Astrocyte of the cerebellum (primary cell): Measurements from ENCODE around the gene TFAP2E.
A peak's percentile ranks its signal among the peaks of the same experiment; 100 is the strongest.

Source experiments
- DNase-seq: peaks from one replicate; pipeline ENCODE4 v3.0.0-alpha.2; 2011; ENCODE audit warnings: low read depth
- H3K4me3 ChIP-seq: 2 replicates; pipeline ENCODE4 v1.5.1; 2011; ENCODE audit warnings: mild to moderate bottlenecking, low read depth, low read length, moderate library complexity
- in situ Hi-C: cut with HindIII; loops from 2 replicates; pipeline ENCODE4 v1.10.0; 2017; ENCODE audit warnings: low sequenced_read_pairs
- TF ChIP-seq, protein P1 (sequence below): IDR thresholded peaks from 2 replicates; pipeline ENCODE4 v1.5.1; 2012; ENCODE audit warnings: low read length, low read depth, moderate library complexity, mild to moderate bottlenecking; ENCODE audit errors: missing control alignments

TFAP2E gene

DNA sequence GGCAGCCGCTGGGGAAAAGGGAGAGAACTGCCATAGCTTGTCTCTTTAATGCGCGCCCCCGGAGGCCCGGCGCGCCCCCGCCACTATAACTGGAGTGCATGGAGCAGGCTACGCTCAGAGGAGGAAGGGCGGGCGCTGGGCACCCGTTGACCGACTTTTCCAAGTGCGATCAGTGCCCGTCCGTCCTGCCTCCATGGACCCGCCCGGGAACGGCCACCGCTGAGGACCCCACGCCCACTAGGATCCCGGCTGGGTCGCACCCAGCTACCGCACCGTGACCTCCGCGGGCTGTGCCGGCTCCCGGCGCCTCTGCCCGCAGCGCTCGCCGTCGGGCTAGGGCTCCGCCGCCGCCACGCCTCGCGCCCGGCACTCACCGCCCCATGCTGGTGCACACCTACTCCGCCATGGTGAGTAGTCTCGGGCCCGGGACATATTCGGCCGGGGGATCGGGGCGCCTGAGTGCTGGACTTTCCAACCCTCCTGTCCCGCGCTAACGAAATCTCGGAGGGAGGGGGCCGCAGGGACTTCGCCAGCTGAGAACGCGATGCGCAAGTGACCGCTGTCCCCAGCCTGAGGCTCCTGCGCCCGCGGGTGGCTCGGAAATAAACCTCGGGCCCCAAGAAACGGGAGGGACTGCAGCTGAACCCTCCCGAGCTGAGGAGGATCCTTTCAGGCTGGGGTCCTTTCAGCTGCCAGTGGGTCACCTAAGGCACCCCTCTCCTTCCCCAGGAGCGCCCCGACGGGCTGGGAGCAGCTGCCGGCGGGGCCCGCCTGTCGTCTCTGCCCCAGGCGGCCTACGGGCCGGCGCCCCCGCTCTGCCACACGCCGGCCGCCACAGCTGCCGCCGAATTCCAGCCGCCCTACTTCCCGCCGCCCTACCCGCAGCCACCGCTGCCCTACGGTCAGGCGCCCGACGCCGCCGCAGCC, at the start of gene TFAP2E:
TSS of gene TFAP2E (plus strand) at position 117 of the 927 bp plus-strand sequence. CDS start at position 381, 264 bp downstream.
- H3K4me3 ChIP-seq = peak within 1 kb of the TSS; percentile 45
- no peak for DNase-seq
- in situ Hi-C loops = no loop called here
- TF ChIP-seq, protein P1, sequence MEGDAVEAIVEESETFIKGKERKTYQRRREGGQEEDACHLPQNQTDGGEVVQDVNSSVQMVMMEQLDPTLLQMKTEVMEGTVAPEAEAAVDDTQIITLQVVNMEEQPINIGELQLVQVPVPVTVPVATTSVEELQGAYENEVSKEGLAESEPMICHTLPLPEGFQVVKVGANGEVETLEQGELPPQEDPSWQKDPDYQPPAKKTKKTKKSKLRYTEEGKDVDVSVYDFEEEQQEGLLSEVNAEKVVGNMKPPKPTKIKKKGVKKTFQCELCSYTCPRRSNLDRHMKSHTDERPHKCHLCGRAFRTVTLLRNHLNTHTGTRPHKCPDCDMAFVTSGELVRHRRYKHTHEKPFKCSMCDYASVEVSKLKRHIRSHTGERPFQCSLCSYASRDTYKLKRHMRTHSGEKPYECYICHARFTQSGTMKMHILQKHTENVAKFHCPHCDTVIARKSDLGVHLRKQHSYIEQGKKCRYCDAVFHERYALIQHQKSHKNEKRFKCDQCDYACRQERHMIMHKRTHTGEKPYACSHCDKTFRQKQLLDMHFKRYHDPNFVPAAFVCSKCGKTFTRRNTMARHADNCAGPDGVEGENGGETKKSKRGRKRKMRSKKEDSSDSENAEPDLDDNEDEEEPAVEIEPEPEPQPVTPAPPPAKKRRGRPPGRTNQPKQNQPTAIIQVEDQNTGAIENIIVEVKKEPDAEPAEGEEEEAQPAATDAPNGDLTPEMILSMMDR = no peak

DNA sequence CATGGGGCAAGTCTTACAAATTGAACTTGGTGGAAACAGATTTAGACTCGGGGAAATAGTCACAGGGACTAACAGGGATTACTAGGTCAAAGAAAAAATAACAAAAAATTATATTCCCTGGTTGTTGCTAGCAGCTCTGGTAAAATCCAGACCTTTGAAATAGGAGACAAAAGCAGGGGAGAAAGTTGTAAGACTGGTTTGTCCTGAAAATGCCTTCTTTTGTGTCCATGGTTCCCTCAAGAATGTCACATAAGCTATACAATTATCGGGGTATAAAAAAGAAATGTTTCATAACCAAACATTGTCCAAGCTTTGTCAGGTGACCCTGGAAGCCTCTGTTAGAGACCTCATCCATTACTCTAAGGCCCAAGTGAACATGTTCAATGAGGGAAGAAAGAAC, 49.0 kb upstream of the TFAP2E start:
- TF ChIP-seq, protein P1 = no peak
- in situ Hi-C loops = no loop called here

DNA sequence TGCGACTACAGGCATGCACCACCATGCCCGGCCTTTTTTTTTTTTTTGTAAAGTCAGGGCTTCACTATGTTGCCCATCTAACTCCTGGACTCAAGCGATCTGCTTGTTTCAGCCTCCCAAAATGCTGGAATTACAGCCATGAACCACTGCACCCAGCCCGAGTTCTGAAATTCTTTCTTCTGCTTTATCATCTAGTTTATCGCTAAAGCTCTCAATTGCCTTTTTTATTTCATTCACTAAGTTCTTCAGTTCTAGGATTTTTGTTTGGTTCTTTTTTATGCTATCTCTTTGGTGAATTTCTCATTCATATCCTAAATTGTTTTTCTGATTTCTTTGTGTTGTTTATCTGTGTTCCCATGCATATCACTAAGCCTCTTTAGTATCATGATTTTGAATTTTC, 42.9 kb upstream of the TFAP2E start:
- DNase-seq = no peak
- in situ Hi-C loops = loop anchor here (10.0 kb wide), 1 partner anchor 75 kb away; no protein-coding TSS in a partner anchor
- no peak overlapping the region for H3K4me3 ChIP-seq
- TF ChIP-seq, protein P1 = no peak

More for the DNA sequence above, 49.0 kb upstream of the TFAP2E start:
- H3K4me3 ChIP-seq = no peak overlapping the region
- DNase-seq = no peak

DNA sequence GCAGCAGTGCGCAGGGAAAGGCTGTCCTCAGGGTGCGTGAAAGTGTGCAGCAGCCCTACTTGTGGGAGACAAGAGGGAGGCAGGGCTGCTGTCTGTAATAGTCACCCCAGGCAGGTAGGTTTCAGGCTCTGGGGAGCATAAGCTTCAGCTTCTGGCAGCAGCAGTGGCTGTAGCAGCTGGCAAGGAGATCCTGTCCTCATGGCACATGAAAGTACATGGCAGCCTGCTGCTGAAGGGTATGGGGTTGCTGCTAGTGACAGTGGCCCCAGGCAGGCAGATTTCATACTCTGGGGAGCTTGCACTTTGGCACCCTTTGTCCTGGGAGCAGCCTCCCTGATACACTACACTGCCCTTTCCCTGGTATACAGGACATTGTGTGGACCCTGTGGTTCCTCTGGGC, 42.2 kb upstream of the TFAP2E start:
- no peak for DNase-seq
- TF ChIP-seq, protein P1 = no peak
- H3K4me3 ChIP-seq = no peak overlapping the region
- in situ Hi-C loops = loop anchor here (10.0 kb wide), 1 partner anchor 76 kb away; no protein-coding TSS in a partner anchor

DNA sequence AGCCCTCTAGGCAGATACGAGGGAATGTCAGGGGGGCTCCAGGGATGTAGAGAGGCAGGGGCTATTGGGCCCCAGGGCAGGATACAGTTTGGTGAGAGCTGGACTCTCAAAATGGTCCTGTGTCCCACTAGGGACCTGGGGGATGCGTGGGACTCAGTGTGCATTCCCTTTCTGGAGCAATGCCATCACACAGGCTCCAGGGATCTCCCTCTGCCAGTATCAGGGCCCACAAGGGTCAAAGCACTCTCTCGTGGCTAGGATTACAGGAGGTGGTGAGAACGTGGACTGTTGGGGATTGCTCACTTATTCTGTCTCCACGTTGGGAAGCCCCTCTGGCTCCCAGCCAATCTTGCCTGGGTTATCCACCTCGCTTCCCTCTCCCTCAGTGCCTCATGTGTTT, 41.7 kb upstream of the TFAP2E start:
- in situ Hi-C loops = loop anchor here (10.0 kb wide), 1 partner anchor 77 kb away; no protein-coding TSS in a partner anchor
- TF ChIP-seq, protein P1 = no peak

DNA sequence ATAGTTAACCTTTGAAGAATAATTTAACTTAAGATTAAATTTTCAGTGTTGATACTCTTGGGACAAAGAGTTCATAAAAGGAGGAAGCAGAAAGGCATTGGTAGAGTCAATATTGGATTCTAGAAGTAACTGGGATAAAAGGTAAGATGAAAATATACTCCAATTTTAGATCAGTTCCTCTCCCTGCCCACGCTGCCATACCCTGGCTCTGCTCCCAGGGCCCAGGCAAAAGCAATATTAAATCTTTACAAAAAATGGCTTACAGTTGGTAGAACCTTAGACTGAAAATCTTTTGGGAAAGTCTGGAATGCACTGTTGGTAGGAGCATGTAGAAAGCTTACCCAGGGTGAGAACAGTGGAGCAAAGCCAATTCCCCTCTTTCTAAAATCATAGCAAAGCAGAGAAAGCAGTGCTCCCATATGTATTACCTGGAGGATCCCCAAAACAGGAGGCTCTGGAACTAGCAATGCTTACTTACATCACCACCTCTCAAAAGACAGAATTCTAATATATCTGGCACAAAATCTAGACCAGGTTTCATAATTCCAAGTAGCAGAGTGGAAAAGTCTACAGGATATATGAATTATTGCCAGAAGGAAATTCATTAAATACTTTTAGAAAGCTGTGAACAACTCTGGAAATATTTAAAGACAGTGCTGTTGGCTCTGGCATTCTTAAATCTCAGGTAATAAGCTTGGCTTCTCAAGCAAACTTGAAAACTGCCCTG, 40.5 kb upstream of the TFAP2E start:
- no peak overlapping the region for H3K4me3 ChIP-seq
- TF ChIP-seq, protein P1 = no peak
- no peak for DNase-seq
- in situ Hi-C loops = loop anchor here (10.0 kb wide), 1 partner anchor 78 kb away; no protein-coding TSS in a partner anchor

More for the DNA sequence above, 41.7 kb upstream of the TFAP2E start:
- H3K4me3 ChIP-seq = no peak overlapping the region
- no peak for DNase-seq
